SU-DHL-6 (cell line): Measurements from ENCODE around the gene PDRG1.

Source experiments
- EZH2phosphoT487 ChIP-seq: fragments of 200-600 bp; sonication (generic), shearing (Covaris generic); conservative IDR thresholded peaks from 2 replicates; pipeline ENCODE4 v1.6.1; 2018; ENCODE audit warnings: mild to moderate bottlenecking, antibody characterized with exemption, low read length, moderate library complexity, mixed read lengths
- TF ChIP-seq, protein P1 (sequence below): fragments of 200-600 bp; sonication (generic); IDR thresholded peaks from one replicate; pipeline ENCODE4 v1.5.1; 2017; ENCODE audit warnings: antibody characterized with exemption, mild to moderate bottlenecking, low read length, moderate library complexity; ENCODE audit not compliant: insufficient read depth, poor library complexity, severe bottlenecking

DNA sequence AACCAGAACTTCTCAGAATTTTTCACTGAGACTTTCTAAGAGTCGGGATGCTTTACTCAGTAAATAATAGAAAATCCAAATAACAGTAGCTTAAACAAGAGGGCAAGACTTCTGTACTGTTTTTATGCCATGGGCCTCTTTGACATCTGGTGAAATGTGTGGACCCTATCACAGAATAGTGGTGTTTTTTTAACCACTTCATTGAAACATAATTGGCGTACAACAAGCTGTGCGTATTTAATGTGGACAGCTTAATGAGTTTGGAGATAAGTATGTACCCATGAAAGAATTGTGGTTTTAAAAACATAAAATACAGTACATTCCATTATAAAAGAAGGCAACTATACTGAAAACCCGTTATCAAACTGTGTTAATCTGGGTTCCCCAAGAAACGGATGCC, 37.7 kb downstream of the PDRG1 start:
- TF ChIP-seq, protein P1, sequence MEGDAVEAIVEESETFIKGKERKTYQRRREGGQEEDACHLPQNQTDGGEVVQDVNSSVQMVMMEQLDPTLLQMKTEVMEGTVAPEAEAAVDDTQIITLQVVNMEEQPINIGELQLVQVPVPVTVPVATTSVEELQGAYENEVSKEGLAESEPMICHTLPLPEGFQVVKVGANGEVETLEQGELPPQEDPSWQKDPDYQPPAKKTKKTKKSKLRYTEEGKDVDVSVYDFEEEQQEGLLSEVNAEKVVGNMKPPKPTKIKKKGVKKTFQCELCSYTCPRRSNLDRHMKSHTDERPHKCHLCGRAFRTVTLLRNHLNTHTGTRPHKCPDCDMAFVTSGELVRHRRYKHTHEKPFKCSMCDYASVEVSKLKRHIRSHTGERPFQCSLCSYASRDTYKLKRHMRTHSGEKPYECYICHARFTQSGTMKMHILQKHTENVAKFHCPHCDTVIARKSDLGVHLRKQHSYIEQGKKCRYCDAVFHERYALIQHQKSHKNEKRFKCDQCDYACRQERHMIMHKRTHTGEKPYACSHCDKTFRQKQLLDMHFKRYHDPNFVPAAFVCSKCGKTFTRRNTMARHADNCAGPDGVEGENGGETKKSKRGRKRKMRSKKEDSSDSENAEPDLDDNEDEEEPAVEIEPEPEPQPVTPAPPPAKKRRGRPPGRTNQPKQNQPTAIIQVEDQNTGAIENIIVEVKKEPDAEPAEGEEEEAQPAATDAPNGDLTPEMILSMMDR, result no peak
- no peak for TF ChIP-seq EZH2phosphoT487
